Keratinocyte (primary cell): ENCODE measurements around the gene HMGCS2.

Experiments
- EZH2 ChIP-seq: IDR thresholded peaks from one replicate; pipeline ENCODE4 v1.6.1; 2012; ENCODE audit warnings: inconsistent platforms, mild to moderate bottlenecking, low read length, moderate library complexity
- TF ChIP-seq, protein P1 (sequence below), 3 experiments: IDR thresholded peaks in 1 of 3; conservative IDR thresholded peaks in 1 of 3; optimal IDR thresholded peaks in 1 of 3; 2 replicates in 2 of 3; 3 replicates in 1 of 3; pipeline versions ENCODE3 to v1.5.1; 2011; ENCODE audit warnings: low read length in 3 of 3, mild to moderate bottlenecking in 3 of 3, moderate library complexity in 2 of 3, control low read depth in 1 of 3, inconsistent platforms in 1 of 3; ENCODE audit not compliant: insufficient read depth in 2 of 3; ENCODE audit errors: extremely low read depth in 1 of 3

- TF ChIP-seq, protein P1, sequence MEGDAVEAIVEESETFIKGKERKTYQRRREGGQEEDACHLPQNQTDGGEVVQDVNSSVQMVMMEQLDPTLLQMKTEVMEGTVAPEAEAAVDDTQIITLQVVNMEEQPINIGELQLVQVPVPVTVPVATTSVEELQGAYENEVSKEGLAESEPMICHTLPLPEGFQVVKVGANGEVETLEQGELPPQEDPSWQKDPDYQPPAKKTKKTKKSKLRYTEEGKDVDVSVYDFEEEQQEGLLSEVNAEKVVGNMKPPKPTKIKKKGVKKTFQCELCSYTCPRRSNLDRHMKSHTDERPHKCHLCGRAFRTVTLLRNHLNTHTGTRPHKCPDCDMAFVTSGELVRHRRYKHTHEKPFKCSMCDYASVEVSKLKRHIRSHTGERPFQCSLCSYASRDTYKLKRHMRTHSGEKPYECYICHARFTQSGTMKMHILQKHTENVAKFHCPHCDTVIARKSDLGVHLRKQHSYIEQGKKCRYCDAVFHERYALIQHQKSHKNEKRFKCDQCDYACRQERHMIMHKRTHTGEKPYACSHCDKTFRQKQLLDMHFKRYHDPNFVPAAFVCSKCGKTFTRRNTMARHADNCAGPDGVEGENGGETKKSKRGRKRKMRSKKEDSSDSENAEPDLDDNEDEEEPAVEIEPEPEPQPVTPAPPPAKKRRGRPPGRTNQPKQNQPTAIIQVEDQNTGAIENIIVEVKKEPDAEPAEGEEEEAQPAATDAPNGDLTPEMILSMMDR (optimal IDR thresholded peaks at IDR 0.05 in 1 of 3, IDR thresholded peaks at IDR 0.05 in 1 of 3, conservative IDR thresholded peaks at IDR 0.05 in 1 of 3; ENCODE audit: extremely low read depth in 1 of 3, insufficient read depth in 2 of 3, low read length in 3 of 3), result no peak
- TF ChIP-seq EZH2, result no peak
Observed at GRCh38 chr1:119772298-119772697, 3.6 kb upstream of the HMGCS2 start.
